Amniotic epithelial cell (primary cell): ENCODE measurements around the gene DSE.

Experiments
- DNase-seq: peaks from one replicate; pipeline ENCODE4 v3.0.0-alpha.2; 2010; ENCODE audit warnings: low read depth

Gene DSE

DNA sequence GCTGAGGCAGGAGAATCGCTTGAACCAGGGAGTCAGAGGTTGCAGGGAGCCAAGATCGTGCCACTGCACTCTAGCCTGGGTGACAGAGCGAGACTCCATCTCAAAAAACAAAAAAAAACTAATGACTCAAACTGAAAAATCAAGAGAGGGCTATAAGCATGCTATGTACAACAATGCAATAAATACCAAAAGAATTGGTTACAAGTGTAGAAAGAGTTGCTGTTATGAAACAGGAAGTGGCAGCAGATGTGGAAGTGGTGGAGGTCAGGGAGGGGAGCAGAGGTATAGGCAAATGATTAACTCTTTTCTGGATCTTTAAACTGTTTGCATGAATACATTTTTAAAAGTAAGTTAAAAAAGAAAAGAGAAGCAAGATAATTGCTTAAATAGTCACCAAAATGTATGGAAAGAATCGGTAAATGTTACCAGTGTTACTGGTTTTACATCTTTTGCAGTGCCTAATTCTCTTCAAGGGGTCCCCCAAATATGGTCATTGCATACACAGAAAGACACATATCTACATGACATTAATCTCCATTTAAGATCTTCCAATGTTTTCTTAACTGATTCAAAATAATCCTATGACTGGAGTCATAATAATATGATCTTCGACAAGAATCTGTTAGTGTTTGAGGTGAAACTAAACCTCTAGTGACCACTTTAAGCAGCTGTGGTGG, 105.4 kb downstream of the DSE start:
- peak; percentile 26 for DNase-seq

DNA sequence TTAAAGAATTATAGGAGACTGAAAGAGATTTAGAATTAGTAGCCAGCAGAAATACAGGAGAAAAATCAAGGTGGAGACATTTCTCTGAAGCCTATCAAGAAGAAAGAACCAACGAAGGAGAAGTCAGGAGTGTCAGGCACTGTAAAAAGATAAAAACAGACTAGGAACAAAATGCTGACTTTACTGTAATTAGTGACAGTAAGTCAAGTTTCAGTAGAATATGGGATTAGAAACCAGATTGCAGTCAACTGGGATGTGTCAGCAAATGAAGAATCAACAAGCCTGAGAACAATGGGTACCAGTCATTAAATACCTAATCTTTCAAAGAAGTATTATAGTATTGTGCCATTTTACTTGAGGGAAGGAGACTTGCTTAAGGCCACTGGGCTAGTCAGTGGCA, 112.0 kb downstream of the DSE start:
- DNase-seq: no peak

DNA sequence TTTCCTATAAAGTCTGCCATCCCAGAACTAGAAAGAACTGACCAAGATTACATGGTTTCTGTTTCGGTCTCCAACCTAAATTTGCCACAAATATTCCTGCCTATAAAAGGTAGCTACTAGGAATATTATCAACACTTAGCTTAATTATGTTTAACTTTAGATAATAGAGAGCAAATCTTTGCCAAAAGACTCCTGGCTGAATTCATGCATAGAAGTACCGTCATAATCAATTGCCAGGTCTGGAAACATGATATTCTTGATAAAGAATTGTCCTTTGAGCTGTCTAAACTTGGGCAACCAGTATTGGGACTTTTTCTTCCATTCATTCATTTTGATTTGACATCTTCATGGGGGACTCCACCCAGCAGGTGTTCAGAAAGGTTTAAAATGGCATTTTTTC, 112.9 kb downstream of the DSE start:
- no peak for DNase-seq

GRCh38 chr6:116485559-116486184, 114.9 kb downstream of the DSE start:
- DNase-seq: no peak

DNA sequence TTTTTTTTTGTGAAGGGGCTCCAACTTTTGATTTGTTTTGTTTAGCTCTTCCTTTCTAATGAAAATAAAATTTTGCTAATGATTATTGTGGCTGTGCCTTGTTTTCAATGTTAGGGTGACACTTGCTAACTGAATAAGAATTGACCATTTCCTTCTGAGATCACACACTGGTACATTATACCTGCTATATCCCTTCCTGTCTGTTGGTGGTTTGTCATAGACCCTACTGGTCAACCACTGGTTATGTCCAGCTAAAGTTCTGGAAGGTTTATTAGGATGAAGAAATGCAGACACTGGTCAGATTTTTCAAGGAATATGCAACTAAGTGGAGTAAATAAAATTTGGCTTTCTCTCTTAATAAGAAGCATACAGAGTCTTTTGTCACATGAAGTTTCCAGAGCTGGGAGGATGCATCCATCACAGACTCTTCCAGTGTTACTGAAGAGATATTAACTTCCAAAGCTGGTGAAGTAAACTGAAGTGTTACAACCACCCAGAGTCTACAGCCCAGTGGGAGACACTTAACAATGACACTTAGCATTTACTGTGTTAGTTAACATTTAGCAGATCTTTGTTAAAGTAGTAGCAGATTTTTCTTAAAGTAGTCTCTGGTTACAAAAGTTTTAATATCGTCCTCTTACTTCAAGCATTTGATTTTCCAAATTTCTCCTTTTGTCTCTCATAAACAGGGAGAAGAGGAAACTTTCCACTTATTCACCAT, 121.0 kb downstream of the DSE start:
- no peak for DNase-seq

- peak; percentile 23 for DNase-seq
These were observed 121.8 kb downstream of the DSE start for GRCh38 chr6:116492331-116493067.
